OCI-LY7 (cell line): Measurements from ENCODE around the gene PADI4.

ENCODE experiments used
- EZH2phosphoT487 ChIP-seq: fragments of 200-600 bp; sonication (generic); IDR thresholded peaks from 2 replicates; pipeline ENCODE4 v1.6.1; 2018; ENCODE audit warnings: low read depth, borderline replicate concordance, mild to moderate bottlenecking, mixed run types, antibody characterized with exemption, low read length, moderate library complexity, mixed read lengths
- TF ChIP-seq, protein P1 (sequence below): fragments of 200-600 bp; sonication (generic); conservative IDR thresholded peaks from 2 replicates; pipeline ENCODE4 v1.5.1; 2014; ENCODE audit warnings: mild to moderate bottlenecking, antibody characterized with exemption, low read length, moderate library complexity, mixed read lengths

DNA sequence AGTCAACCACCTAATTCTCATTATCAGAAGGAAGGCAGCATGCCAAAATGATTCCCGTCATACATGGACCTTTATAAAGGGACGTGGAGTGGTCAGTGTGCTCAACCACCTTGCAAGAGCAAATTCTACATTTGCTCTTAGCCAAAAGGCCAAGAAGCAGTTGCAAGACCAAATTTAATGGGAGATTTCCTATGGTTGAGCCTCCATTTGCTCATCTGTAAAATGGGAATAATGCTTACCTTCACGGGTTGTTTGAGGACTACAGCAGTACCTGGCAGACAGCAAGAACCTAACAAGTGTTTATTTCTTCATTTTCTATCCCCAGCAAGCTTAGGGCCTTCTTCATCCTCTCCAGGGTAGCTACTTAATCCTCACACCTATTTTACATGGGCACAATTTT lies 17.4 kb upstream of the PADI4 start:
- TF ChIP-seq, protein P1, sequence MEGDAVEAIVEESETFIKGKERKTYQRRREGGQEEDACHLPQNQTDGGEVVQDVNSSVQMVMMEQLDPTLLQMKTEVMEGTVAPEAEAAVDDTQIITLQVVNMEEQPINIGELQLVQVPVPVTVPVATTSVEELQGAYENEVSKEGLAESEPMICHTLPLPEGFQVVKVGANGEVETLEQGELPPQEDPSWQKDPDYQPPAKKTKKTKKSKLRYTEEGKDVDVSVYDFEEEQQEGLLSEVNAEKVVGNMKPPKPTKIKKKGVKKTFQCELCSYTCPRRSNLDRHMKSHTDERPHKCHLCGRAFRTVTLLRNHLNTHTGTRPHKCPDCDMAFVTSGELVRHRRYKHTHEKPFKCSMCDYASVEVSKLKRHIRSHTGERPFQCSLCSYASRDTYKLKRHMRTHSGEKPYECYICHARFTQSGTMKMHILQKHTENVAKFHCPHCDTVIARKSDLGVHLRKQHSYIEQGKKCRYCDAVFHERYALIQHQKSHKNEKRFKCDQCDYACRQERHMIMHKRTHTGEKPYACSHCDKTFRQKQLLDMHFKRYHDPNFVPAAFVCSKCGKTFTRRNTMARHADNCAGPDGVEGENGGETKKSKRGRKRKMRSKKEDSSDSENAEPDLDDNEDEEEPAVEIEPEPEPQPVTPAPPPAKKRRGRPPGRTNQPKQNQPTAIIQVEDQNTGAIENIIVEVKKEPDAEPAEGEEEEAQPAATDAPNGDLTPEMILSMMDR = no peak
- no peak for TF ChIP-seq EZH2phosphoT487
